Posterior vena cava (tissue), 2 donors: ENCODE results near the gene PAIP1. TPM values are rescaled to one million over a fixed set of nuclear protein-coding genes. Genes with fewer than 3 reads are reported as not detected.
"Not testable (repeated sequence)": the region's sequence is repeated elsewhere in the genome, so short reads cannot be mapped to it uniquely, and the experiment has no call there.

Source experiments
- DNase-seq: peaks from one replicate; pipeline ENCODE4 v3.0.0-alpha.2; 2020; ENCODE audit warnings: low spot score
- intact Hi-C, 2 donors: fragments of 100-400 bp; cut with DNase I; formaldehyde crosslinking; loops; one replicate each; pipeline versions ENCODE4 v1.14.1 to v1.14.2; 2022 to 2023
- total RNA-seq, 2 donors: library from RNA; stranded (reverse); fragmentation: NEBNext Ultra II Directional; extraction: Animal tissue kit (Norgen Biotek cat#: 25700); gene quantifications; one replicate each; pipeline ENCODE4 v1.2.1, GENCODE V29; 2021
- donor health status: DM: yes; HTN: yes; CAD: no.
- donor health status: DM: yes; HTN: yes; CAD: no.

Gene PAIP1
- total RNA-seq, 2 donors from 2014 or later, result 65.4 to 81.6 TPM

DNA sequence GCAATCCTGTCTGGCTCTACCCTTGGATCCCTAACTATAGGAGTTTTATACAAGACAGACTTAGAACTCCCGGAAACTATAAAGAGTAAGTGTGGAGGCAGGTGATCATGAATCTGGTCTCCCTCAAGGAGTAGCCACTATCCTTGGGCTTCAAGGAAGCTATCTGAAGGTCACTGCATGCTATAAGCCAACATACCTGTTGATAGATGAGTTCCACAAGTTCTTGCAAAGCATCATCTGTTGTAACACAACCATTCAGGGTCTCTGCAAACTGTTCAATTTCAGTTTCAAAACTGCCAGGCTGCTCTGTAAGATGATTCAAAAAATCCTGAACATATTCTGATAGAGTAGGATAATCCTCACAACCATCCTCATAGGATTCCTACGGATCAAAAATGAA lies 9.3 kb downstream of the PAIP1 start:
- DNase-seq, result no peak
- intact Hi-C loops, result no loop called here

DNA sequence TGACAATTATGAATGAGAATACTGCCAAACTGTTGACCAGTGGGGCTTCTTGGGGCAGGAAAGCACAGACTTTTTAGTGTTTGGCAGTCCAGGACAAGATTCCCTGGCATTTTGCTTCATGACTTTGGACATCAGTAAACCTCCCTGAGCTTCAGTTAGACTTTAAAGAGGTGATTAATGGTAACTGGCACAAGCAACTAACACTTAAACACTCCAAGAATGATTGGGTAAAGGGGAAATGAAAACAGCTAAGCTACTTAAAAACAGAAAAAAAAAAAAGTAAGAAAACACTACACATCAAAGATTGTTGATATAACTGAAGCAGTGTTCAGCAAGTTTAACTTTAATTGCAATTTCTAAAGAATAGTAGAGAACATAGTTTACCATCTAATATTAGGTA lies 13.4 kb downstream of the PAIP1 start:
- intact Hi-C loops, result no loop called here

DNA sequence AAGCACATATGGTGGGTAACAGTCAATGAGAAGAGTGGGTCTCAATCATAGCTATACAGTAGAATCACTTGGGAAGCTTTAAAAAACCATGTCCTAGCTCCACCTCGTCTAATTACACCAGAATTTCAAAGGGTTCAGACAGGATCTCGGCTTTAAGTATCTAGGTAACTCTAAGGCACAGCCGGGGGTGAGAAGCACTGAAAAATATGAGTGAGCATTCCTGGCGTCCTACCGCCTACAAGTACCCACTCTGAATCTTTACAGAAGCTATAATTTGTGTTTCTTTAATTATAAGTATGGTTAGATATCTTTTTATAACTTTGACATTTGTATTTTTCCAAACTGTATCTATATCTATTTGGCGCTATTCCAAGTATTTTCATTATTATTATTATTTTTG lies 16.1 kb downstream of the PAIP1 start:
- intact Hi-C loops, result no loop called here

More for the DNA sequence above, 13.4 kb downstream of the PAIP1 start:
- DNase-seq, result no peak

GRCh38 chr5:43536972-43537371 lies 19.9 kb downstream of the PAIP1 start:
- intact Hi-C loops, result no loop called here
- DNase-seq, result no peak

More for the DNA sequence above, 16.1 kb downstream of the PAIP1 start:
- no peak for DNase-seq

DNA sequence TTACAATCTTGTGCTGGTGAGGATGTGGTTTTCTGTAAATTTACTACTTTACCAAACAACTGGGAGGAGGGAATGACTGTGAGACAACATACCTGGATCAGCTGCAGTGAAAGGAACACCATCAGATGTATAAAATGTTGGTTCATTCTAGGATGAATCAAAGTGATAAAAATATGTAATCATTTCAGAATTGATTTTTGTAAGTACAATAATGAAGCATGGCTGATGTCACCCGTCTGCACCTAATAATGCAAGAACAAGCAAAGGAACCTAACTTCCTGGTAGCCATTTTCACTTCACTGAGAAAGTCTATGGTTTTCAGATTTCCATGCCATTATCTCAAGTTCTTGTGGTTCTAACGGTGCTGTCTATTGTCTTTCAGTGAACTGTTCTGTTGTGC lies 23.2 kb downstream of the PAIP1 start:
- intact Hi-C loops, result no loop called here
- DNase-seq, result no peak

- intact Hi-C loops, result no loop called here
Observed at GRCh38 chr5:43530648-43531047, 26.2 kb downstream of the PAIP1 start.

GRCh38 chr5:43523662-43524072 lies 33.2 kb downstream of the PAIP1 start:
- intact Hi-C loops, result no loop called here

More at GRCh38 chr5:43530648-43531047, 26.2 kb downstream of the PAIP1 start:
- no peak for DNase-seq

DNA sequence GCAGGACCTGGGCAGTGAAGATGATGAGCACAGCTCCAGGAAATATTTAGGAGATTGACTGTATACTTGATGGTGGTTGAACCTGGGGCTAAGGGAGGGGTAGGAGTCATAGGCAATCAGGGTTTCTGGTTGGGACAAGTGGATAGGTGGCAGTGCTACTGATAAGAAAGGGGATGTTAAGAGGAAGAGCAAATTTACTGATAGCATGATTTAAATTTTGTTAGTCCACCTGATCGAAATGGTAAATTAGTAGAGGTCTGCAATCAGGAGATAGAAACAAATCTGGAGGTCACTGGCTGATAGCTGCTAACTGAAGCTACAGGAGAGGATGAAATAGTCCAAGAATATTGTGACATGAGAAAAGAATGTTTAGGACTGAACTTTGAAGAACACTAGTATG lies 36.3 kb downstream of the PAIP1 start:
- DNase-seq, result no peak
- intact Hi-C loops, result no loop called here

More at GRCh38 chr5:43523662-43524072, 33.2 kb downstream of the PAIP1 start:
- DNase-seq, result no peak

GRCh38 chr5:43515678-43516048 lies 41.2 kb downstream of the PAIP1 start:
- intact Hi-C loops, result loop anchor here in 1 of 2 donors (10.0 kb wide), 1 partner anchor 201 kb away; the partner anchor contains the start of gene HMGCS1
- no peak for DNase-seq

GRCh38 chr5:43514816-43515677 lies 41.8 kb downstream of the PAIP1 start, which contains the start of gene C5orf34:
Gene C5orf34, minus strand, starts transcription at chr5:43515148. Its CDS starts 5,809 bp downstream, at chr5:43509339.
- DNase-seq, result peak; percentile 99
- intact Hi-C loops, result loop anchor here in 1 of 2 donors (10.0 kb wide), 1 partner anchor 200 kb away; the partner anchor contains the start of gene HMGCS1

DNA sequence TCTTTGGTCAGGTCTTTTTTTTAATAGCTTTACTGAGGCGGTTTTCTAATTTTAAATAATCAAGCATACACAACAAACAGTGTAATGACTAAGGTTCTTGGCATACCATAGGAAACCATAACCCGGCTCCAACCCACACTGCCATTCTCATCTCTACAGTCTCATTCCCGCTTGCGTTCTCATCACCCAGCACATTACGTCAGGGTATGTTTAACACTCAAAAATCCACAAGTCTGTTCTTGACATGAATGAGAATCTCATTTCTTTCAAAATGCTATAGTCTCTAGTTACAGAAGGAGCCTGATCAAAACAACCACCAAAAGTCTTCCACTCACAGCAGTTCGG lies 42.4 kb downstream of the PAIP1 start:
- intact Hi-C loops, result loop anchor here in 1 of 2 donors (10.0 kb wide), 1 partner anchor 200 kb away; the partner anchor contains the start of gene HMGCS1
- no peak for DNase-seq

DNA sequence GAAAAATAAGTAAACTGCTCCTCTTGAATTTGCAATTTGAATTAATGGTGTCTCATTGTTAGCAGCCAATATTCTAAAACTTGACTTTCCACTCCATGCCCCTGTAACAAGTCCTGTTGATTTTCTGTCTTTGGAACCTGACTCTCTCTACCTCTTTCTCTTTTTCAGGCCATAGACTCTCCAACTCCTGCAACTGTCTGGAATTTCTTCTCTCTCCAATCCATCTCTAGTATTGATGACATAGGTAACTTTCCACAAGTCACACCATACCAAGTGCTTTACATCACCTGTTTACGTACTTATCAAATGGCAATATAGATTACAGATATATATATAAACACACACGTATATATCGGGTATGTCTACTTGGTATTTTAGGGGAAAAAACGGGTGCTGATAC lies 42.9 kb downstream of the PAIP1 start:
- intact Hi-C loops, result loop anchor here in 1 of 2 donors (10.0 kb wide), 1 partner anchor 199 kb away; the partner anchor contains the start of gene HMGCS1
- DNase-seq, result no peak

DNA sequence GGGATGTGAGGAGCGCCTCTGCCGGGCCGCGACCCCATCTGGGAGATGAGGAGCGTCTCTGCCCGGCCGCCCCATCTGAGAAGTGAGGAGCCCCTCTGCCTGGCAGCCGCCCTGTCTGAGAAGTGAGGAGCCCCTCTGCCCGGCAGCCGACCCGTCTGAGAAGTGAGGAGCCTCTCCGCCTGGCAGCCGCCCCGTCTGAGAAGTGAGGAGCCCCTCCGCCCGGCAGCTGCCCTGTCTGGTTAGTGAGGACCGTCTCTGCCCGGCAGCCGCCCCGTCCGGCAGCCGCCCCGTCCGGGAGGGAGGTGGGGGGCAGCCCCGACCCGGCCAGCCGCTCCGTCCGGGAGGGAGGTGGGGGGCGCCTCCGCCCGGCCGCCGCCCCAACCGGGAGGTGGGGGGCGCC lies 45.8 kb downstream of the PAIP1 start:
- not testable (repeated sequence) for DNase-seq

GRCh38 chr5:43498581-43498980 lies 58.3 kb downstream of the PAIP1 start:
- no peak for DNase-seq

More for the DNA sequence above, 45.8 kb downstream of the PAIP1 start:
- intact Hi-C loops, result loop anchor here in 1 of 2 donors (10.0 kb wide), 1 partner anchor 196 kb away; the partner anchor contains the start of gene HMGCS1

DNA sequence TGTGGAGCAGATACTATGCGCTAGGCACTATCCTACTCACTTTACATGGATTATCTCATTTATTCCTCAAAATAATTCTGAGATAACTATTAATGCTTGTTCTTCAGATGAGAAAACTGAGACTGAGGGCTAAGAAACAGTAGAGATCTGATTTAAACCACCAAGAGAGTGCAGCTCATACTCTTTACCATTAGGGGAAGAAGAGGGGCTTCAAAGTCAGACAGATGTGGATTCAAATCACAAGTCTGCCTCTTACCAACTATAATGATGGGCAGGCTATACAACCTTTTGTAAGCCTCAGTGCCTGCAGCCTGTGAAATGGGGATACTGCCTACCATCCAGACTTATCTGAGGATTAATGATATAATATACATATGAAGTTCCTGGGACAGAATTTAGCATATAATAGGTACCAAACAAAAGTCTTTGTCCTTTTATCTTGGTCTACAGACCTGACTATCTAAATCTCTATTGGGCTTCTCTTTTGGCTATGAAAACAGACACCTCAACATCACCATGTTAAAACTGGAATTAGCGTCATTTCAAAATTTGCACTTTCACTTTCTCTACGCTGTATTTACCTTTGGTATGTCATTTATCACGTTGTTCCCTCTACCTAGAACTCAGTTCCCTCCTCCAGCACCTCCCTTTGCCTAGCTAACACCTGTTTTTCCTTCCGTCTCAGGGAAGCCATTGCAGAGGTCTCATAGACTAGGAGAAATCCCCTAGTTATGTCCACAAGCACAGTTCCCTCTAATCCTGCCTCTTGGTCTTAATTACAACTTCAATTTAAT lies 59.4 kb downstream of the PAIP1 start:
- intact Hi-C loops, result loop anchor here in 1 of 2 donors (10.0 kb wide), 1 partner anchor 1733 kb away; no protein-coding TSS in a partner anchor
- no peak for DNase-seq

More at GRCh38 chr5:43498581-43498980, 58.3 kb downstream of the PAIP1 start:
- intact Hi-C loops, result loop anchor here in 1 of 2 donors (10.0 kb wide), 1 partner anchor 1734 kb away; no protein-coding TSS in a partner anchor

DNA sequence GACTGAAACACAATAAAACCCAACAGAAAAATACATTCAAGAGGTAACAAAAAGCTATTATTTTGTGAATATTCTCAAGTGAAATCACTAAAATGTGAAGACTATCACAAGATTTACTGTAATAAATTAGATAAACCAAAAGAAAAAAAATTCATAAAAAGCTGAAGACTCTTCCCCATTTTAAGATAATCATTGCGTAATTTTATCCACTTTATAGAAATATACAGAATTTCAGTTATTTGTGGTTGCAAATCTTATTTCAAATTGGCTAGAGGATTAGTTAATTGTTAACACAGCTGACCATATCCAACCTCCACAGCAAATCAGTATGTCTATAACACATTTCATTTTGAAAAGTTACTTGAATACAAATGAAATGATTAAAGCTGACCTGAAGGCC lies 65.6 kb downstream of the PAIP1 start:
- intact Hi-C loops, result loop anchor here in 1 of 2 donors (10.0 kb wide), 1 partner anchor 1727 kb away; no protein-coding TSS in a partner anchor
- no peak for DNase-seq

DNA sequence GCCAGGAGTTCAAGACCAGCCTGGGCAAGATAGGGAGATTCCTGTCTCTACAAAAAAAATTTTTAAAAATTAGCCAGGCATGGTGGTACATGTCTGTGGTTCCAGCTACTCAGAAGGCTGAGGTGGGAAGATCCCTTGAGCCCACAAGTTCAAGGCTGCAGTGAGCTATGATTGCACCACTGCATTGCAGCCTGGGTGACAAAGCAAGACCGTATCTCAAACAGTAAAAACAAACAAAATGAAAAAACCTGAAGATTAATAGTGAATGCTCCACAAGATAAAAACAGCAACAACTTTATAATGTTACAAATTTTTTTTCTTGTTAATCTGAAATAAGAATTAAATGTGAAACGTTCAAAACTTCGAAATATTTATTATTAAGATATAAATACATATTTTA lies 70.5 kb downstream of the PAIP1 start:
- intact Hi-C loops, result no loop called here

GRCh38 chr5:43485406-43485805 lies 71.5 kb downstream of the PAIP1 start:
- intact Hi-C loops, result no loop called here

More for the DNA sequence above, 70.5 kb downstream of the PAIP1 start:
- DNase-seq, result no peak

DNA sequence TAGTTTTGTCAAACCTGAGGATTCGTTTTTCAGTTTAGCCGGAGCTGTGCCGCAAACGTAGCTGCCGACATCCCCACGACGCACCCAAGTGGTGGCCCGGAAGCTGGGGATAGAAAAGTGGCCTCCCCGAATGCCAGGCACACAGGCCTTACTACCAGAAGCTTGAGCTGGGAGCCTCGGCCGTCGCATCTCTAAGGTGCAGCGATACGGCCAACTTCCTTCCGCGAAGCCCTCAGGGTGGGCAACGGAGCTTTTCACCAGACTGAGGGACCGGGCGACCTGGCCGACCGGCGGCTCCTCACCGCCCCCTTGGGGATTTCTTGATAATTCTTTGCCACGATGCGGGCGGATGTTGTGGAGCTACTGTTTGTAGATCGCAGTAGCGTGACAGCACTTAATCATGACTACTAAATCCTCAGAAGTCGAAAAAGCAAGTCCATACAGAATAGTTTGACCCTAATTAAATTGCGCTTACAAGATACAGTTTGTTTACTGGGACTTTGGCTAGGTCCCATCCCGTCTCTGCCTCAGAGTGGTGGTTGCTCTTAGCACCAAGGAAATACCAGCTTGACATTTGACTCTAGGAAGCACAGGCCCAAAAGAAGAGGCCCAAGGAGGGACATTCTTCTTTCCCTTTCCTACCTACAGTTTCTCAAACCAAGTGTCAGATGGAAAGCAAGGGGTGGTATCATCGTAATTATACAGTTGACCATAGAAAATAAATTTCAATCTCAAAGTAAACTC lies 72.6 kb downstream of the PAIP1 start:
- intact Hi-C loops, result no loop called here
- DNase-seq, result peak; percentile 95

More at GRCh38 chr5:43485406-43485805, 71.5 kb downstream of the PAIP1 start:
- DNase-seq, result no peak
